GM23338 (cell line): ENCODE data around the gene ANKRD44. TPM values are rescaled to one million over a fixed set of nuclear protein-coding genes. Genes with fewer than 3 reads are reported as not detected.
A peak's percentile ranks its signal among the peaks of the same experiment; 100 is the strongest.

ENCODE experiments used
- ATAC-seq: fragments of 200-7000 bp; cut with Tn5 transposase; 3 replicates; pipeline ENCODE4 v1.9.1; 2020
- DNase-seq: peaks from one replicate; pipeline ENCODE4 v3.0.0-alpha.2; 2015; ENCODE audit warnings: low spot score
- H2AFZ ChIP-seq: fragments of 200-600 bp; sonication (generic); 2 replicates; pipeline ENCODE4 v1.8.0; 2016; ENCODE audit warnings: antibody characterized with exemption, mild to moderate bottlenecking, moderate library complexity
- H3F3A ChIP-seq: fragments of 200-600 bp; sonication (generic); replicated peaks from 2 replicates; pipeline ENCODE4 v1.8.0; 2017; ENCODE audit warnings: antibody characterized with exemption, mixed run types, low read depth
- H3K27ac ChIP-seq: fragments of 200-600 bp; sonication (generic); 2 replicates; pipeline ENCODE4 v1.6.1; 2016; ENCODE audit warnings: low read depth
- H3K27me3 ChIP-seq: fragments of 200-600 bp; sonication (generic); 2 replicates; pipeline ENCODE4 v1.8.0; 2016; ENCODE audit warnings: mild to moderate bottlenecking, mixed run types, moderate library complexity; ENCODE audit not compliant: insufficient read depth
- H3K36me3 ChIP-seq: fragments of 200-600 bp; sonication (generic); 2 replicates; pipeline ENCODE4 v1.8.0; 2016; ENCODE audit warnings: mild to moderate bottlenecking; ENCODE audit not compliant: insufficient read depth
- H3K4me1 ChIP-seq: fragments of 200-600 bp; sonication (generic); 2 replicates; pipeline ENCODE4 v1.8.0; 2016; ENCODE audit warnings: mild to moderate bottlenecking, moderate library complexity; ENCODE audit not compliant: insufficient read depth
- H3K4me2 ChIP-seq: fragments of 200-600 bp; sonication (generic); 2 replicates; pipeline ENCODE4 v1.7.1; 2017; ENCODE audit warnings: mixed run types
- H3K4me3 ChIP-seq: fragments of 200-600 bp; sonication (generic); 2 replicates; pipeline ENCODE4 v1.6.1; 2016; ENCODE audit warnings: mixed run types
- H3K79me2 ChIP-seq: fragments of 200-600 bp; sonication (generic); replicated peaks from 2 replicates; pipeline ENCODE4 v1.8.0; 2017; ENCODE audit warnings: mild to moderate bottlenecking; ENCODE audit not compliant: insufficient read depth
- H3K9me2 ChIP-seq: fragments of 200-600 bp; sonication (generic); 2 replicates; pipeline ENCODE4 v1.8.0; 2017; ENCODE audit not compliant: insufficient read depth
- H4K20me1 ChIP-seq: fragments of 200-600 bp; sonication (generic); replicated peaks from 2 replicates; pipeline ENCODE4 v1.8.0; 2017; ENCODE audit warnings: mild to moderate bottlenecking; ENCODE audit not compliant: insufficient read depth
- H3K27ac Mint-ChIP-seq: 2 replicates; pipeline ENCODE4 v1.8.0; 2020; ENCODE audit warnings: inconsistent platforms, mild to moderate bottlenecking, moderate library complexity, mixed read lengths
- H3K27me3 Mint-ChIP-seq: 3 replicates; pipeline ENCODE4 v1.8.0; 2022; ENCODE audit warnings: low read depth, mild to moderate bottlenecking, moderate library complexity, mixed read lengths, inconsistent platforms; ENCODE audit not compliant: insufficient read depth, poor library complexity
- H3K36me3 Mint-ChIP-seq: 3 replicates; pipeline ENCODE4 v1.8.0; 2021; ENCODE audit warnings: low read depth, mild to moderate bottlenecking, inconsistent platforms, moderate library complexity, mixed read lengths
- H3K4me1 Mint-ChIP-seq: 3 replicates; pipeline ENCODE4 v1.8.0; 2020; ENCODE audit warnings: mild to moderate bottlenecking, inconsistent platforms, mixed read lengths
- H3K4me3 Mint-ChIP-seq: 3 replicates; pipeline ENCODE4 v1.8.0; 2021; ENCODE audit warnings: moderate library complexity, mild to moderate bottlenecking, inconsistent platforms, mixed read lengths
- H3K9me3 Mint-ChIP-seq: 3 replicates; pipeline ENCODE4 v1.8.0; 2020; ENCODE audit warnings: moderate library complexity, mild to moderate bottlenecking, inconsistent platforms, mixed read lengths
- CREB1 ChIP-seq: fragments of 250-450 bp; sonication (Bioruptor Pico); IDR thresholded peaks from 2 replicates; pipeline ENCODE4 v1.5.0; 2020; ENCODE audit warnings: low read depth, mild to moderate bottlenecking, moderate library complexity
- EZH2 ChIP-seq: fragments of 200-600 bp; sonication (generic); IDR thresholded peaks from one replicate; pipeline ENCODE4 v1.8.0; 2017; ENCODE audit warnings: antibody characterized with exemption, mild to moderate bottlenecking, low read depth; ENCODE audit not compliant: unreplicated experiment
- EZH2phosphoT487 ChIP-seq: fragments of 200-600 bp; sonication (generic); IDR thresholded peaks from one replicate; pipeline ENCODE4 v1.8.1; 2018; ENCODE audit warnings: antibody characterized with exemption; ENCODE audit not compliant: unreplicated experiment
- JUNB ChIP-seq: IDR thresholded peaks from one replicate; pipeline ENCODE4 v1.6.1; 2016; ENCODE audit warnings: antibody characterized with exemption; ENCODE audit not compliant: unreplicated experiment
- NANOG ChIP-seq: IDR thresholded peaks from 2 replicates; pipeline ENCODE4 v1.6.1; 2016; ENCODE audit warnings: antibody characterized with exemption, borderline replicate concordance
- POLR2AphosphoS5 ChIP-seq: IDR thresholded peaks from 2 replicates; pipeline ENCODE4 v1.6.1; 2016; ENCODE audit warnings: antibody characterized with exemption, low read depth
- STAT1 ChIP-seq: IDR thresholded peaks from one replicate; pipeline ENCODE4 v1.6.1; 2016; ENCODE audit warnings: antibody characterized with exemption; ENCODE audit not compliant: unreplicated experiment
- ZNF114 ChIP-seq: fragments of 250-450 bp; sonication (Bioruptor Pico); IDR thresholded peaks from 2 replicates; pipeline ENCODE4 v1.5.0; 2020; ENCODE audit warnings: mild to moderate bottlenecking, moderate library complexity
- ZNF331 ChIP-seq: fragments of 250-450 bp; sonication (Bioruptor Pico); IDR thresholded peaks from 2 replicates; pipeline ENCODE4 v1.5.0; 2020; ENCODE audit warnings: low read depth, mild to moderate bottlenecking, moderate library complexity
- ZNF462 ChIP-seq: fragments of 250-450 bp; sonication (Bioruptor Pico); IDR thresholded peaks from 2 replicates; pipeline ENCODE4 v1.5.0; 2020; ENCODE audit warnings: mild to moderate bottlenecking, moderate library complexity
- polyA plus RNA-seq: library from polyadenylated mRNA; unstranded; fragments of >200 nt; fragmentation: Nextera tagmentation; extraction: Ambion mirVana; gene quantifications from 2 replicates; pipeline ENCODE4 v1.2.1, GENCODE V29; 2016
- total RNA-seq: library from RNA; depleted of rRNA; stranded (reverse); fragments of >200 nt; shearing (Covaris generic); gene quantifications from 2 replicates; pipeline ENCODE4 v1.2.3, GENCODE V29; 2014
- TF ChIP-seq, protein P1 (sequence below): IDR thresholded peaks from 2 replicates; pipeline ENCODE4 v1.6.1; 2016; ENCODE audit warnings: antibody characterized with exemption
- TF ChIP-seq, protein P2 (sequence below): IDR thresholded peaks from one replicate; pipeline ENCODE4 v1.6.1; 2018; ENCODE audit warnings: antibody characterized with exemption; ENCODE audit not compliant: unreplicated experiment

ANKRD44 gene
- total and polyA plus RNA-seq, 2 experiments from 2014 or later, result 0.44 to 0.56 TPM

- no peak for TF ChIP-seq ZNF114
- TF ChIP-seq POLR2AphosphoS5, result no peak
- no peak for TF ChIP-seq CREB1 (CRISPR knock-in tag)
- no peak for TF ChIP-seq NANOG
- TF ChIP-seq ZNF331 (CRISPR knock-in tag), result no peak
Measured at GRCh38 chr2:196988639-196989038, 321.9 kb downstream of the ANKRD44 start (continued).

DNA sequence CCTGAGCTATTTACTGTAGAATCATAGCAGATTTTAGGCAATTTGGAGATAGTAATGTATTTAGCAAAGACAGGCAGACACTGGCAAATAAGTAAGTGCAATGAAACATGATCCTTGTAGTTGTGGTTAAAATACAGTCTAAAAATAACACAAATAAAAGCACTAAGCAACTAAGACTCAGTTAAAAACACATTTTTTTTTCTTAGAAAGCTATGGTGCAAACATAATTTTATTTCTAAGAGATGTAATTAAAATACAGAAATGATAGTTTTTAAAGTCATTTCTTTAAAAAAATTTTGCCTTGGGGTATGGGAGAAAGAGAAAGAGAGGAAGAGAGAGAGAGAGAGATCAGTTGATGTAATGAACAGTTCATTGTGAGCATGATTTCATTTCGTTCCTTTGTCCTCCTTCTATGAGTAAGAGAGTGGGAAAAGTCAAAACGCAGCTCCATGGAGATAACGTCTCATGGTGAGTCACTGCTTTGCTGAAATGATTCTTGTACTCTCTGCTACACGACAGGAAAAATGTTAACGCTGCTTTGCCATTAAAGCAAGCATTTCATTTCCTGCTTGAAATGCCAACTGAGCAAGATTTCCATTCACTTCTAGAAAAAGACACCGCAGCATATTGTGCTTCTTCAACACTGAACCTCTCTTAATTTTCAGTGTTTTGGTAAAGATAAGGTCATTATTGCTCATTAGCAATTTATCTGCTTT lies 322.8 kb downstream of the ANKRD44 start:
- Histone ChIP-seq H3F3A (no peaks in the 10 kb centered on the region), H3K4me2 (peak overlapping the region; percentile 16; the same call in 1 of the 2 replicates), H2AFZ (no peak overlapping the region), H4K20me1 (no peaks in the 10 kb centered on the region), H3K27ac (no peak overlapping the region), H3K36me3 (no peaks in the 10 kb centered on the region), H3K4me3 (no peak overlapping the region), H3K27me3 (no peaks in the 10 kb centered on the region), H3K4me1 (peaks cover 11% of the 10 kb centered on the region; the same call in 1 of the 2 replicates), H3K9me2 (no peaks in the 10 kb centered on the region), H3K79me2 (no peaks in the 10 kb centered on the region)
- Mint-ChIP-seq H3K9me3 (no peaks in the 10 kb centered on the region), H3K4me3 (no peak overlapping the region), H3K27me3 (peaks cover 2% of the 10 kb centered on the region), H3K36me3 (no peaks in the 10 kb centered on the region), H3K4me1 (peaks cover 21% of the 10 kb centered on the region; the same call in 2 of the 3 replicates), H3K27ac (peak overlapping the region; percentile 46)
- DNase-seq (peak; percentile 28), ATAC-seq (no peak)
- no peak for TF ChIP-seq STAT1
- no peak for TF ChIP-seq JUNB
- TF ChIP-seq, protein P1, sequence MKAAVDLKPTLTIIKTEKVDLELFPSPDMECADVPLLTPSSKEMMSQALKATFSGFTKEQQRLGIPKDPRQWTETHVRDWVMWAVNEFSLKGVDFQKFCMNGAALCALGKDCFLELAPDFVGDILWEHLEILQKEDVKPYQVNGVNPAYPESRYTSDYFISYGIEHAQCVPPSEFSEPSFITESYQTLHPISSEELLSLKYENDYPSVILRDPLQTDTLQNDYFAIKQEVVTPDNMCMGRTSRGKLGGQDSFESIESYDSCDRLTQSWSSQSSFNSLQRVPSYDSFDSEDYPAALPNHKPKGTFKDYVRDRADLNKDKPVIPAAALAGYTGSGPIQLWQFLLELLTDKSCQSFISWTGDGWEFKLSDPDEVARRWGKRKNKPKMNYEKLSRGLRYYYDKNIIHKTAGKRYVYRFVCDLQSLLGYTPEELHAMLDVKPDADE, result no peak
- TF ChIP-seq ZNF331 (CRISPR knock-in tag), result no peak
- TF ChIP-seq NANOG, result no peak
- TF ChIP-seq ZNF114, result no peak
- no peak for TF ChIP-seq ZNF462 (CRISPR knock-in tag)
- TF ChIP-seq, protein P2, sequence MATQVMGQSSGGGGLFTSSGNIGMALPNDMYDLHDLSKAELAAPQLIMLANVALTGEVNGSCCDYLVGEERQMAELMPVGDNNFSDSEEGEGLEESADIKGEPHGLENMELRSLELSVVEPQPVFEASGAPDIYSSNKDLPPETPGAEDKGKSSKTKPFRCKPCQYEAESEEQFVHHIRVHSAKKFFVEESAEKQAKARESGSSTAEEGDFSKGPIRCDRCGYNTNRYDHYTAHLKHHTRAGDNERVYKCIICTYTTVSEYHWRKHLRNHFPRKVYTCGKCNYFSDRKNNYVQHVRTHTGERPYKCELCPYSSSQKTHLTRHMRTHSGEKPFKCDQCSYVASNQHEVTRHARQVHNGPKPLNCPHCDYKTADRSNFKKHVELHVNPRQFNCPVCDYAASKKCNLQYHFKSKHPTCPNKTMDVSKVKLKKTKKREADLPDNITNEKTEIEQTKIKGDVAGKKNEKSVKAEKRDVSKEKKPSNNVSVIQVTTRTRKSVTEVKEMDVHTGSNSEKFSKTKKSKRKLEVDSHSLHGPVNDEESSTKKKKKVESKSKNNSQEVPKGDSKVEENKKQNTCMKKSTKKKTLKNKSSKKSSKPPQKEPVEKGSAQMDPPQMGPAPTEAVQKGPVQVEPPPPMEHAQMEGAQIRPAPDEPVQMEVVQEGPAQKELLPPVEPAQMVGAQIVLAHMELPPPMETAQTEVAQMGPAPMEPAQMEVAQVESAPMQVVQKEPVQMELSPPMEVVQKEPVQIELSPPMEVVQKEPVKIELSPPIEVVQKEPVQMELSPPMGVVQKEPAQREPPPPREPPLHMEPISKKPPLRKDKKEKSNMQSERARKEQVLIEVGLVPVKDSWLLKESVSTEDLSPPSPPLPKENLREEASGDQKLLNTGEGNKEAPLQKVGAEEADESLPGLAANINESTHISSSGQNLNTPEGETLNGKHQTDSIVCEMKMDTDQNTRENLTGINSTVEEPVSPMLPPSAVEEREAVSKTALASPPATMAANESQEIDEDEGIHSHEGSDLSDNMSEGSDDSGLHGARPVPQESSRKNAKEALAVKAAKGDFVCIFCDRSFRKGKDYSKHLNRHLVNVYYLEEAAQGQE, result no peak
- no peak for TF ChIP-seq CREB1 (CRISPR knock-in tag)
- TF ChIP-seq POLR2AphosphoS5, result no peak
- TF ChIP-seq EZH2phosphoT487, result no peak
- TF ChIP-seq EZH2, result no peak
